Stimulated activated CD4-positive, alpha-beta T cell treated with anti-CD3 and anti-CD28 coated beads, Interleukin-4, amount 100 ng/mL, for 48 hours (primary cell): ENCODE data around the gene ACO2.
A peak's percentile ranks its signal among the peaks of the same experiment; 100 is the strongest.

Source experiments
- DNase-seq, 2 donors: peaks; one replicate each; pipeline ENCODE4 v3.0.0-alpha.2; 2020; ENCODE audit warnings: low read depth in 2 of 2

Gene ACO2

GRCh38 chr22:41488596-41489385 is 19.9 kb downstream of the ACO2 start:
- DNase-seq: no peak

DNA sequence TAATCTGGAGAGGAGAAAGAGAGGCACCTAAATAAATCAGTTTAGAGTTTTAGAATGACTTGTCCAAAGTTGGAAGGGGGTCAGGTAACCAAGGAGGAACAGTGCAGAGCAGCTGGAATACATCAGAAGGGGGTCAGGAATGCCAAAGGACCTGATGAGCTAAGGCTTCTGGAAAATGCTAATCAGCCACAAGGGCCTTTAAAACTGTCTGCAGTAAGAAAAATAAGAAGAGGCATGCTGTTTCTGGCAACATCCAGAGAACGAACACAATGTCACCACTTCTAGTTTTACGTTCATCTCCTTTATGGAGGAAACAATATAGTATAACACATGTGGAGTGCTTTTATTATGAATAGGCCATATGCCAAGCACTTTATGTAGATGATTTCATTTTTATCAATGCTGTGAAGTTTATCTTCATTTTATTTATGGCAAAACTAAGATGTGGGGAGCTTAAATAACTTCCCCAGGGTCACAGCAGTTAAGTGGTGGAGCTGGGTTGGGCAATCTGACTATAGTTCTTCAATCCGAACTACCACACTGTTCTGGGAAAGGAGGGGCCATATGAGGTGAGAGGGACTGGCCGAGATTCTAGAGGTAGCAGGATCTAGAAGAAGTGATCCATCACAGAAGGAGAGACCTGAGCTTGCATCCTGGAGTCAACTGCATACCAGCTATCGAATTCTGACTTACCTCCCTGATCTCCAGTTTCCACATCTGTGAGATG is 22.6 kb downstream of the ACO2 start:
- no peak for DNase-seq

- DNase-seq: no peak
Observed at GRCh38 chr22:41498303-41498835, 29.5 kb downstream of the ACO2 start.

DNA sequence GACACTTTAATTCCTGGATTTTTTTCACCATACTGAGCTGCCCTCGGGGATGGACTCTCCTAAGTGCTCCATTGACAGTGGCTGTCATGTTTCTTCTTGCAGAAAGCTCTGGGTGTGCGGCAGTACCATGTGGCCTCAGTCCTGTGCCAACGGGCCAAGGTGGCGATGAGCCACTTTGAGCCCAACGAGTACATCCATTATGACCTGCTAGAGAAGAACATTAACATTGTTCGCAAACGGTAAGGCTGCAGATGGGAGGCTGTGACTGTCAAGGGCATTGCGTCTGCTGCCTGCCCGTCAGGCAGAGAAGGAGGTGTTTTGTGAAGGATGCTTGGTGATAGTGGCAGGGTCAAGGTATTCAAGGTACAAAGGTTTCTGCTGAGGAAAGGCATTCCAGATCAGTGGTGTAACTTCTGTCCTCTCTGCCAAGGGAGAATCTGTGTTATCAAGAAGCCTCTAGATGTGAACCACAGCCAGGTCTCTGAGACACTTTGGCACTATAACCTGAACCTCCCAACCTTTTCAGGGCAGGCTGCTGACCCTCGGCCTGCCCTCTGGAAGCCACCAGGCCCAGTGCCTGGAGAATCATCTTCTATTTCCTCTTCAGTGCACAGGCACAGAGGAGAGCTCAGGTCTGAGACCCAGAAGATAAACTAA is 30.8 kb downstream of the ACO2 start:
- DNase-seq: no peak

- DNase-seq: no peak
Observed at GRCh38 chr22:41500303-41500702, 31.4 kb downstream of the ACO2 start.

- DNase-seq: no peak
Observed at GRCh38 chr22:41501209-41501608, 32.3 kb downstream of the ACO2 start.

- DNase-seq: no peak
Observed at GRCh38 chr22:41504397-41504796, 35.5 kb downstream of the ACO2 start.

DNA sequence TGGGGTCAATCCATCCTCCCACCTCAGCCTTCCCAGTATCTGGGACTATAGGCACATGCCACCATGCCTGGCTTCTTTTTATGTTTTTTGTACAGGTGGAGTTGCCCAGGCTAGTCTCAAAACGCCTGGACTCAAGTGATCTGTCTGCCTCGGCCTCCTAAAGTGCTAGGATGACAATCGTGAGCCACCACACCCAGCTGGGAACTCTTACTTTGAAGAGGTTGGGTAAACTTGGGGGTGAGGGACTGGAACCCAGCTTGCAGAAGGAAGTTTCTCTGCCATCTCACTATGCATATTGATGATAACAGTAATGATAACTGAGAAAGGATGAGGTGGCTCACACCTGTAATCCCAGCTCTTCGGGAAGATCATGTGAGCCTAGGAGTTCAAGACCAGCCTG is 35.9 kb downstream of the ACO2 start:
- no peak for DNase-seq

DNA sequence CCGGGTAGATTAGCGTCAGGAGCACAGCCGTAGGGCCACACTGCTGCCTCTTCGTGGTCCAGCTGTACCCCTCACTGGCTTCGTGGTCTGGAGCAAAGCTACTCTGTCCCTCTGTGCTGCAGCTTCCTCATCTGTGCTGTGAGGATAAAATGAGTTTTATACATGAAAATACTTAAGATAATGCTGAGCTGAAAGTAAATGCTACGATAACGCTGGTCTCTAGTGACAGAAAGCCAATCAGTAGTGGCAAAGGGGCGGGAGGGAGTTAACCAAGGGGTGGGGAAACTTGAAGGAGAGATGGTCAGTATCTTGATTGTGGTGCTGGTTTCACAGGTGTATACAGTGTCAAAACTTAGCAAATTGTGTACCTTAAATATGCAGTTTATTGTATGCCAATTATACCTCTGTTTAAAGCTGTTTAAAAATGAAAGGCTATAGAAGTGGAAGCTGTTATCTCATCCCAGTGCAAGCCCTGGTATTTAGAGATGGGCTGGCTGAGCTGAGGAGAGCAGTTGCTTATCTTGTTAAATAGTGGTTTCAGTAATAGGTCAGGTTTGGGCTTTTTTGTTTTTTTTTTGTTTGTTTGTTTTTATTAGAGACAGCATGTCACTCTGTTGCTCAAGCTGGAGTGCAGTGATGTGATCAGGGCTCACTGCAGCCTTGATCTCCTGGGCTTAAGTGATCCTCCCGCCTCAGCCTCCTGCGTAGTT is 36.7 kb downstream of the ACO2 start:
- no peak for DNase-seq

GRCh38 chr22:41507330-41508063 is 38.6 kb downstream of the ACO2 start:
- no peak for DNase-seq

DNA sequence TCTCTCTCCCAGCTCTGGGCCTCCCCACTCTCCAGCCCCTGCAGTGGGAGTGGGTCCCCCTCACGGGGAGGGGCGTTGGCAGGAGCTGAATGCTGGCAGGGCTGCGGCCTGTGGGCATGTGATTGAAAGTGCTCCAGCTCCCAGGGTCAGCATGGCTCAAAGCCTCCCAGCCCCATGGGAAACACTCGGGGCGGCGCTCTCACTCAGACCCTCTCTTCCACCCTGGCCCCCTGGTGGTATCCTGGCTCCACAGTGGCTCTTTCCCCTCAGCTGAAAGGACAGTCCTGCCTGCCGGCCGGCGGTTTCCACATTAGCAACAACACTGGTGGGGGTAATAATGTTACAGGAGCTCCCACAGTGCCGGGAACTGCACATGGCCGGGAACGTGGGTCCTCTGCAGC is 39.9 kb downstream of the ACO2 start:
- no peak for DNase-seq

GRCh38 chr22:41511521-41511968 is 42.6 kb downstream of the ACO2 start:
- DNase-seq: no peak

DNA sequence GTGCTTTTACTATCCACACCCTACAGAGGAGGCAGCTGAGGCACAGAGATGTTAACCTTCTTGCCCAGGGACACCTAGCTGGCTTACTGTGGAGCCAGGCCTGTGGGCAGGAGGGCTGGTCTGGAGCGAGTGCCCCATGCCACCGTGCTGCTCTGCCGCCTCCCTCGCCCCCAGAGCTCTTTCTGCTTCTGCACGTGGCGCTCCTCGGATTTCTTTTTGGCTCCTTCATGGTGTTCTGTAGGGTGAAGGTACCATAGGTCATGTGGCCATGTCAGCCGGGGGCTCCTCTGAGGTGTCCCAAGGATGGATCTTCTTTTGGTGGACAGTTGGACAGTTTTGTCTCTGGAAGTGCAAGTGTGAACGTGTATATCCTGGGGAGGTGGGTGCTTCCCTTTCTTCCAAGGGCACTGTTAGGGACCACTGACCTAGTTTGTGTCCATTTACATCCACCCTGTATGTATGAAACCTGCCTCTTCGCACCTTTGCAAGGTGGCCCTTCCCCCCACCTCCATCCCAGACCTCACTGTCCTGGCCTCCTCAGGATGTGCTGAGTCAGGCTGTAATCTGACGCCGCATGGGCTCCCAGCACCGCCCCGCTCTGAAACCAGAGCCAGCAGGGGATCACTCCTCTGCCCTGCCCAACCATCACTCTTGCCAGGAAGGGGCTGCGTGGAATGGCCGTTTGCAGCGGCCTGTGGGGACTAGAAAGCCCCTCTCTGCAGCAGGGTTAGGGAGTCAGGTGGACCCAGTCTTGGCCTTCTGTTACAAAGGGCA is 43.7 kb downstream of the ACO2 start:
- no peak for DNase-seq

DNA sequence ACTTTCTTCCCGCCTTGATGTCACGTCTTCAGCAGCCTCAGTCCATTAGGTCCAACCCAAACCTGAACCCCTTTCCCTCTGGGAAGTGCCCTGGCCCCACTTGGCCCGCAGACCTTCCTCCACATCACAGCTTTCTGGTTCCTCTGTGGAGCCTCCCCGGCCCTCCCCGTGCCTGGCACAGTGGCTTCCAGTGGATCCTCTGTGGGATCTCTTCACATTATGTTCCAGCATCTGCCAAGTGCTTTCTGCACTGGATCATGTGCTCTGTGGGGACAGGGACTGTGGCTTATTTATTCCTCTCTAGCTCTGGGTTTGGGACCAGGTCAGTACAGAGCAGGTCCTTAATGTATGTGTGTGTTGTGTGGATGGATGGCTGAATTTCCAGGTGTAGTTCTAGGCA is 44.5 kb downstream of the ACO2 start:
- DNase-seq: no peak

GRCh38 chr22:41516462-41516861 is 47.5 kb downstream of the ACO2 start:
- DNase-seq: no peak

- peak; percentile 43 to 53 for DNase-seq
Observed at GRCh38 chr22:41517172-41518047, 48.5 kb downstream of the ACO2 start.

DNA sequence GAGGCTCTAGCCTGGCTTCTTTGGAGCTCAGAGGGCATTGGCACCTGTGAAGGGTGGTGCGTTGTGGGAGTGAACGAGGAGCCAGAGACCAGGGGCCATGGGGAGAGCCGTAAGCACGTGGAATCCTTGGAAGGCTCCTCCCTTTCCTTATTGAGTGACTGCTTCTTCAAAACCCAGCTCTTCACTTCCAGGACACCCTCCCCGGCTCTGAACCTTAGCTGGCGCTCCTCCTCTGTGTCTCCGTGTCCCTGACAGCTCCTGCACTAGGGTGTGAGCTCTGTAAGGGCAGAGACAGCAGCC is 49.1 kb downstream of the ACO2 start:
- DNase-seq: no peak

GRCh38 chr22:41521126-41521525 is 52.2 kb downstream of the ACO2 start:
- DNase-seq: no peak

GRCh38 chr22:41522813-41523212 is 53.9 kb downstream of the ACO2 start:
- no peak for DNase-seq
